NCI-H1930 (cell line): Measurements from ENCODE around the gene ERCC6L2.

Source experiments
- DNase-seq, 2 experiments: peaks; one replicate each; lab custom pipeline; 2025; lab: John Stamatoyannopoulos, UW

The ERCC6L2 gene

DNA sequence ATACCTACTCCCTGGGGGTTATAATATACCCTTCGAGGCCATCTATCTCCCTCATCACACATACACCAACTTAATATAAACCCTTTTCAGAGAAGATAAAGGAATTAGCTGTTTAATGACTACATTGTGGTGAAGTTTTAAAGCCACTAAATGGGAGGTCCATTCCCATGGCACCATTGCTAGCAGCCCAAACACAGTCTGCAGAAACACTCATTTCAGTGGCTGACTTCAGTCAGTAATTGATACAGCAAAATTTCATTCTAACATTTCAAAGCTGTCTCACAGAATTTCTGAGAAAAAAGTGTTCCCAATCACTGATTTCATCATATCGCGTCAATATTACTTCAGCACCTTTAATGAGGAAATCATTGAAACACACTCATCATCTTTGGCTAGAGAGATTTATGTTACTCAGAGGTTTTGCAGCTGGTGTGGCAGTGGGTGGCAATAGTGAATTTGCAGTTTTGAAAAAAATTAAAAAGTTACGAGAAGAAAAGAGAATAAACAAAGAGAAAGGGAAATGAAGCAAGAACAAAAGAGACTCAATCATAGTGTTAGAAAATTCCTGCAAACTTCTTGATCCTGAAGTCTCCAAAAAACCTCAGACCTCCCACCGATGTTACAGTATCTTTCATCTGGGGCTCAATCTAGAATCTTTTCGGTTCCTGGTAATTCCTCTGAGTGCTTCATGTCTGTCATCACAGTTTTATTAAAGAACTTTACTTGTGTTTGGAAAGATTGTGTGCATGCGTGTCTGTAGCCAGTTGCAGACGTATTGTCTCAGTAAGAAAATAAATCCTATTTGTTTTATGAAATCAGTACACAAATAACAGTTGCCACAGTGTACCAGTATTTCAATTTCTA is 105.0 kb downstream of the ERCC6L2 start:
- DNase-seq = peak in 1 of 2 experiments; percentile 29

DNA sequence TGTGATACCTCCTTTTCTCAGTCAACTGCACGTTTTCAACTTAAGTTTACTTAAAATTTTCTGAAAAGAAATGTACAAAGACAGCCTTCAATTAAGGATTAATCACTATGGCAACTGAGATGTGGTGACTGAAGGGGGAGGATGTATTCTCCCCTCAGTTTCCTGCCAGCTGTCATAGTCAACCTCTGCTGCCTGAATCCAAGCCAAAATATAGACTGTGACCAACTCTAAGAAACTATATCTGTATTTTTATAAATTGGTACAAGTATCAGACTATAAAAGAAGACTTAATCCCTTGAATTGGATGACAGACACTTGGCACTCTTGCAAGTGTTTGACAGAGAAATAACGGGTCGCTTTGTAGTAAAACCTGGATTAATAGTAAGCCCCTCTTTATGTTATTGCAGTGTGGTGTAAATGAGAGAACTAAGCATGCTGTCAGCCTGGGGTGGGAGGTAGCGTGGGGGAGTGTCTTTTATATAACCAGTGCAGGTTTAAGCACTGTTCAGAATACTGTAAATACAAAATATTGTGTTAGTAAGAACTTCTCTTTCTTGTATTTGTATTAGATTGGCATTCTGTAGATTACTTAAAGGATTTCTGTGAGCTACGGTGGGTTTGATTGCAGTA is 106.4 kb downstream of the ERCC6L2 start:
- DNase-seq = peak; percentile 7 to 15

DNA sequence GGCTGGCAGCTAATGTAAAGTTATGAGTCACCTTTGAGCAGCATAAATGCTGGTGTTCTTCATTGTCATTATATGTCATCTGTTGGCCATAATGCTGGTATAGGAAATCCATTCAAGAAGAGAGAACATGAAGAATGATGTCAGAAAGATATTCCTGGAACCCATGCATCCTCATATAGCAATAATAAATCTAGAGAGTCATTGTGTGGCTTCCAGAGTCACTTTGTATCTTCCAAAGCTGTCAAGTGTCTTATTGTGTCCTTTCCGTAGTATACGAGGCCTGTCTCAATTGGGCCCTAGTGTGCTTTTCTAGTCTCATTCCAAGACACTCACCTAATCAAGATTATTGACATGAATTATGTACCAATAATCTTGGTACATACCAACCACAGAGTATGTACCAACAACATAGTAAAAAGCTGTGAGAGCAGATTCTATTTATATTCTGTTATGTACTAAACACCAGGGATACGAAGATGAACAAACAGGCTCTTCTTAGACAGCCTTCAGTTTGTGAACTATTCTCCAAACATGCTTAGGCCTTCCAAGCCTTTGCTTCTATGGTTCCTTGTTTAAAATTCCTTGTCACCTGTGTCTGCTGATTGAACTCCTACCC is 110.1 kb downstream of the ERCC6L2 start:
- DNase-seq = no peak

- DNase-seq = no peak
These were observed 113.8 kb downstream of the ERCC6L2 start for GRCh38 chr9:95989297-95989696.

DNA sequence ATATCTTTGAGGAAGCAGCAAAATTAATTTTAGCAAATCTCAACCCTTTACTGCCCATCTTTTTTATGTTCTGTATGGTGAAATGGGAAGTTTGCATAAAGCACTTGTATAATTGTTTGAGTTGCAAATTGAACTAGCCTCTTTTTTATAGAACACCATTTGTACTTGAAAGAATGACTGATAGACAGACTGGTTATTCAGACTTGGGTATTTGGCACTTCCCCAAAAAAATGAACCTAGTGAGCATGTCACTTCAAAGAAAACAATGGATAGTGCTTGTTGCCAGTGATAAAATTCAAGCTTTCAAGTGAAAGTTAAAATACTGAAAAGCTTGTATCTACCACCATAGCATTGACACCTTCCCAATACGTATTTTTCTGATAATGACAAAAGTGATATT is 115.8 kb downstream of the ERCC6L2 start:
- DNase-seq = no peak

GRCh38 chr9:95992536-95992935 is 117.0 kb downstream of the ERCC6L2 start:
- no peak for DNase-seq

DNA sequence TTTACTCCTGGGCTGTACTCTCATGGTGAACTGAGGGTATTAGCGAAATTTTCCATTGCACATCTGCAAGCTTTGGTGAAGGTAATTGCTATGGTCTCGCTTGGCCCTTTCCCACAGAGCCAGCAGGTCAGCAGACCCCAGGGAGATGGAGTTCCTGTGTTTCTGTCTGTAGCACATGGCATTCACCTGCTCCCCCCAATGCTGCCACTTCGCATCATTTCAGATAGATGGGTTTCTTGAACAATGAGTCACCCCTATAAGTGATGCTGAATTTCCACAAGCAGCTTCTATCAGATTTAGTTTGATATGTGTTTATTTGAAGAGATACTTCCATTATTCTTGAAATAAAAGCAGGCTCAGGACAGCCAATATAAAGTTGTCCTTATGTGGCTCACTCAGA is 117.8 kb downstream of the ERCC6L2 start:
- DNase-seq = no peak

DNA sequence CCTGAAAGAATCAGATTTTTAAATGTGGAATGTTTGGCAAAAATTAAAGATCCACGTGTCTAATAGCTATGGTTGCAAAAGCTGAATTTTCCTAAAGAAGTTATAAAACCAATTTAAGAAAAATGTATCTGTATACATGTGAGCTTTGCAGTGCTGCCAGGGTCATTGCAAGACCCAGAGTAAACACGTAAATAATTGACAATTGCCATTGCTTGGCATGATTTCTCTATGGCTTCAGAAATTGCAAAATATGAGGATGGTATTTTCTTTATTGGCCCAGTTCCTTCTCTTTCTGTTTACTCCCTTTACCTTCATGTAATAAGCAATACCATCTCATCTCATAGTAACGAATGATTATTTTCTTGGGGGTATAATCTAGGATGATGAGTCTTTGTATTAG is 123.9 kb downstream of the ERCC6L2 start:
- DNase-seq = no peak

- DNase-seq = no peak
These were observed 128.9 kb downstream of the ERCC6L2 start for GRCh38 chr9:96004379-96004778.

GRCh38 chr9:96006296-96006879 is 130.9 kb downstream of the ERCC6L2 start:
- no peak for DNase-seq

- DNase-seq = no peak
These were observed 131.5 kb downstream of the ERCC6L2 start for GRCh38 chr9:96006961-96007360.

GRCh38 chr9:96008502-96009222 is 133.2 kb downstream of the ERCC6L2 start:
- no peak for DNase-seq

DNA sequence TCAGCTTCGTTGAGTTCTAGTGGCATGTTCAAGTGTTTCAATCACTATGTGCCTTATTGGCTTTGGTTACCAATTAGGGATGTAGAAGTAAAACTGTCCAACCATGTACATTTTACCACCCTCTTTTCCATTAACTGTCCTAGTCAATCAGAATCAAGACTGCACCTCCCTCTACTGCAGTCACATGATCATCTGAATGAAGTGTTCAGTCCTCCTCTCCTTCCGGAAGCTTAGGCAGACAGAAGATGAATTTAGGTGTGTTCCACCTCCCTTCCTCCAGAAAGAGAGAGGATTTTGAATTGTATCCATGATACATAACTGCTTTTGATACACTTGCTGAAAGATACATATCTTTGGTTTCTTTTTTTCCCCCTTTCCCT is 133.7 kb downstream of the ERCC6L2 start:
- DNase-seq = no peak

- DNase-seq = no peak
These were observed 134.4 kb downstream of the ERCC6L2 start for GRCh38 chr9:96009690-96010472.

DNA sequence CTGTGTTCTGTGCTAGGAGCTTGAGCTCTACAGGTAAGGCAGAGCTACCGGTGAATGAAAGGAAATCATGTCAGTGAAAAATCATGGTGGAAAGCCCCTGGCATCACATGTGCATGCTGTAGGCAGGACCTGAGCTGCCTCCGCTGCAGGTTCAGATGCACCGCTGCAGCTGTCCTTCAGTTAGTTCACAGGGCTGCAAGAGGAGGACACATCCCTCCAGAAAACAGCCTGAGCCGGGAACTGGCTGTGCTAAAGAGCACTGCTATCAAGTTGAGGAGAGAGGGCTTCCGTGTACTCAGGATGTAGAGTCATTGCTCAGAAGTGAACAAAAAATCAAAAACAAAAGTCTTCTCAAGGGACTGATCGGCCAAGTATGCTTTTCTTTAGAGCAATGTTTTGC is 138.6 kb downstream of the ERCC6L2 start:
- DNase-seq = no peak

- no peak for DNase-seq
These were observed 140.6 kb downstream of the ERCC6L2 start for GRCh38 chr9:96015876-96016686.
